NCI-H446 (cell line): ENCODE data around the gene NID1.
"Not testable (repeated sequence)": the region's sequence is repeated elsewhere in the genome, so short reads cannot be mapped to it uniquely, and the experiment has no call there.

ENCODE experiments used
- DNase-seq, 2 experiments: peaks; one replicate each; lab custom pipeline; 2025; lab: John Stamatoyannopoulos, UW

The NID1 gene

DNA sequence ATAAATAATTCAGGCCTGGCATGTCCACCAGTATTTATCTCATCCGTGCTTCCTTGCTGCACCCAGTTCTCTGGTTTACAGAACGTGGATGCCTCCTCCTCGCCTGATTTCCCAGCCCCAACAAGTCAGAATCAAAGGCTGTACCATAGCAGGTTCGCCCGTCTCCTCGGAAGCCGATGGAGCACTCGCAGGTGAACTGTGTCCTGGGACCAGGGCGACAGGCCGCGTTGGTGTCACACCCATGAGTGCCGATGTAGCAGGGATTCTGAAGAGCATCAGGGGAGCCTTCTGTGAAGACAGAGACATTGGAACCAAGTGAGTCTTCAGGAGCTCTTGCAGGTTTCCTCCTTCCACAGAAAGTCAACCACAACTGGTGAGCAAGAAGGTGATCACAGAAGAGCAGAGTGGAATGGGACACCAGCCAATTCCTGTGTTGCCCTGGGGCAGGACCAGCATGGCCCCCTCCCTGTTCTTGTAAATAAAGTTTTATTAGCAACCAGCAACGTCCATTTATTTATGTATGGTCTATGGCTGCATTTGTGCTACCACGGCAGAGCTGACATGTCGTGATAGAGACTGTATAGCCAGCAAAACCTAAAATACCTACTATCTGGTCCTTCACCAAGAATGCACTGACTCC, 40.8 kb downstream of the NID1 start:
- no peak for DNase-seq

DNA sequence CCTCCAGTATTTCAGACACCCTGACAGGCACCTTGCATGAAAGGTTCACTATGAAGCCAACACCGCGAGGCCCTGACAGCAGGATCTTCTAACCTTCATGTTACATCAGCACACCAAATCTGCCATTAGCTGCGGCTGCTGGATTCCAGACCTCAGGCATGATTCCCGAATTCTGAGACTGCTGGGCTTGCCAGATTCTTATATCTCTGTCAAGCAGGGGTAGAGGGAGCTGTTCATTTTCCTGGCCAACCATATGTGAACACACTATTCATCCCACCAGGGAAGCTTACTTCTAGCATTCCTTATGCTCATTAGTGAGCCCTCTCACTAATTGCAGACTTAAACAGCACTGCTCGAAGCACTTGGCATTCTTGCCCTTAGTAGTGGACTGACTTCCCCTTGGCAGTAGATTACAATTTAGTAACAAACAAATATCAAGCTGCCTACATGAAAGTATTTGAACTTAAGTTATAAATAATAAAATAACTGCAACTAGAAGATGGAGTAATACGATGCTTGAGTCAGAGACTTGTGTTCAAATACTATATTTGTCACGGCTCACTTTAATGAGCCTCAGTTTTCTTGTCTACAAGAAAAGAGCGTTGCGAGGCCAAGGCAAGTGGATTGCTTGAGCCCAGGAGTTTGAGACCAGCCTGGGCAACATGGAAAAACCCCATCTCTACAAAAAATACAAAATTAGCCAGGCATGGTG, 43.3 kb downstream of the NID1 start:
- peak; percentile 20 to 71 for DNase-seq

- no peak for DNase-seq
Observed at GRCh38 chr1:236020359-236021219, 44.3 kb downstream of the NID1 start.

GRCh38 chr1:236018885-236019453, 45.9 kb downstream of the NID1 start:
- DNase-seq = no peak

DNA sequence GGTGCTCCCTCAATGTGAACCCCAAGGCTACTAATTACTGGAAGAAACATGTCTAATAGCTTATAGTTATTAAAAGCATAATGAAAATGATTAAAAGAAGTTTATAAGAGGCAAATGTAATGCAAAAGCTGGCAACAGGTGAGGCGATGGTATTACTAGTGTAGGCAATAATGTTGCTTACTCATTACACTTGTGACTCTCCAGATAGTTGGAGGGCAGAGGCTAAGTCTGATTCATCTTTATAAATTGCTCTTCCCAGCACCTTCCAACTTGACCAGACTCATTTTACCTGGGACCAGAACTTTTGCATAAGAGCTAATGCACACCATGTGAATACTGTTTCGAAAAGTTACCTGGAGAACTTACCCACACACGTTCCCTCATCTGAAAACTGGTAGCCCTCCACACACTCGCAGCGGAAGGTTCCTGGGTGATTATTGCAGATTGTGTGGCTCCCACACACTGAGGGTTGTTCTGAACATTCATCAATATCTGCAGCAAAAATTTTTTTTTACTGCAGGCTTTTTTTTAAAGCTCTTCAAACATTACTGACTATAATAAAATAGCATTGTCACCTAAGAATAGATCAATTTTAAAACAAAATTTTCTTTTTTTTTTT, 48.0 kb downstream of the NID1 start:
- DNase-seq = no peak

- no peak for DNase-seq
Observed at GRCh38 chr1:236016083-236016482, 48.8 kb downstream of the NID1 start.

GRCh38 chr1:236015539-236015938, 49.4 kb downstream of the NID1 start:
- DNase-seq = no peak

- DNase-seq = no peak
Observed at GRCh38 chr1:236013330-236013729, 51.6 kb downstream of the NID1 start.

DNA sequence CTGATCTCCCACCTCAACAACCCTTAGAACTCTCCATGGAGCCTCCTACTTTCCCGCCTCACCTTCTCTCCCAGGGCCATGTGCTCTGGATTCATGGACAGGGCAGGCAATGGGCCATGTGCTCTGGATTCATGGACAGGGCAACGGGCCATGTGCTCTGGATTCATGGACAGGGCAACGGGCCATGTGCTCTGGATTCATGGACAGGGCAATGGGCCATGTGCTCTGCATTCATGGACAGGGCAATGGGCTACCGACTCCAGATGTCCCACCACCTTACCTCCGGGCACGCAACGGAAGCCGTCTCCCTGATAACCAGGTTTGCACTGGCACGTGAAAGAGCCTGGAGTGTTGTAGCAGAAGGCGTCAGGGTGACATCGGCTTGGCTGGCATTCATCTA, 53.2 kb downstream of the NID1 start:
- no peak for DNase-seq

GRCh38 chr1:236010443-236010842, 54.4 kb downstream of the NID1 start:
- no peak for DNase-seq

DNA sequence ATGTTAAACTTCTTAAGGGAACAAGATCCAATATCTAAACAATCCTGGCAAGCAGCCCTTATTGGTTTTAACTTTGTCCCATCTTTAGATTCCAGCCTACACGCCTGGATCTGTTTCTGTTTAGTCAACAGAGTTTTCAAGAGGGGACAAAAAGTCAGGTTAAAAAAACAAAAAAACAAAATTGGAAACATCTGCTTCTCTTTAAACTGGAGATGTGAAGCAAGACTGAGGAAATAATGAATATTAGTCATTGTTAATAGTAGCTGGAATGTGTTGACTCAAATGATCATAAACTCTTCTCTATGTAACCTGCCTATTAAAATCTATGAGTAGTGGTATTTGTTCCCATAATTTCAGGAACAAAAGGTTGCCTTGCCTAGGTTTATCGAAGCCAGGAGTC, 55.0 kb downstream of the NID1 start:
- DNase-seq = no peak

DNA sequence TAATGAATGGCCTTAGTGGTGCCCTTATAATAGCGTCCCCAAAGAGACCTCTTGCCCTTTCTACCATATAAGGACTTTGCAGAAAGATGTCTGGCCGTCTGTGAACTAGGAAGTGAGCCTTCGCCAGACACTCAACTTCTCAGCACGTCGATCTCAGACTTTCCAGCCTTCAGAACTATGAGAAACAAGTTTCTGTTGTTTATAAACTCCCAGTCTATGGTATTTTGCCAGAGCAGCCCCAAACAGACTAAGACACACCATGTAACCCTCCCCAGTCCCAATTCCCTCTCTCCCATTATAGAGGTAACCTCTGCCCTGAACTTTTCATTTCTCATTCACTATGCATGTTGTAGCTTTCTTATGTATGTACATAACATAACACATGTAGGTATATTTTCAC, 55.7 kb downstream of the NID1 start:
- no peak for DNase-seq

DNA sequence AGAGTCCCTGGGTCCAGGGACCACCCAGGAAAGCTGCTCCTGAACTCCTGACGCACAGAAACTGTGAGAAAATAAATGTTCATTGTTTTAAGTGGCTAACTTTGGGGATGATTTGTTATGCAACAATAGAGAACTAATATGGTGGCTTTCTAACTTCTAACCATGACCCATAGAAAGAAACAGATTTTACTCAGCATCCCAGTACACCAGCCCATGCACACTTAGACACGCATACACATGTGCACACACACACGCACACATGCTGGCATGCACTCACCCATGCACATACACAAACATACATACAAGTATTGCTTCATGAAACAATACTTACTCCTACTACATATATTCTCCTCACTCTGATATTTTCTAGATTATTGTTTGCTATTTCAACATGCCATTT, 57.1 kb downstream of the NID1 start:
- no peak for DNase-seq

- not testable (repeated sequence) for DNase-seq
Observed at GRCh38 chr1:236003058-236003457, 61.8 kb downstream of the NID1 start.

DNA sequence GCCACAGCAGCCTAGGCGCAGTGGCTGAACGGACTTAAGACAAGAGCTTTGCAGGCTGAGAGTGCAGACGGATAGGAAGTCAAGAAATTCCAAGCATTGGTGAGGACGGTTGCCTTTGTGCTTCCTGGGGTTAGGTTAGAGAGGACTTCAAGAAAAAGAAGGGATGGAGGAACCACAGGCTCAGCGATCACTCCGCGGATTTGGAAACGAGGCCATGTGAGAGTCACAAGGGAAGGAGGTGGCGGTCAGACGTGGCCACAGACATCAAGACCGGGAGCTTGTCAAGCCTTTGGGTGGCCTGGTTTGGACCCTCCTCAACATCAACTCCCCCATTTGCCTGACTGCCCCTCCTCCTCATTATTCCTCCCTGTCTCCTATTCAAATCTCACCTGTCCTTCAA, 62.3 kb downstream of the NID1 start:
- no peak for DNase-seq

- DNase-seq = no peak
Observed at GRCh38 chr1:236002025-236002390, 62.9 kb downstream of the NID1 start.

GRCh38 chr1:236000781-236001180, 64.1 kb downstream of the NID1 start:
- no peak for DNase-seq

GRCh38 chr1:235999259-235999925, 65.5 kb downstream of the NID1 start:
- no peak for DNase-seq

DNA sequence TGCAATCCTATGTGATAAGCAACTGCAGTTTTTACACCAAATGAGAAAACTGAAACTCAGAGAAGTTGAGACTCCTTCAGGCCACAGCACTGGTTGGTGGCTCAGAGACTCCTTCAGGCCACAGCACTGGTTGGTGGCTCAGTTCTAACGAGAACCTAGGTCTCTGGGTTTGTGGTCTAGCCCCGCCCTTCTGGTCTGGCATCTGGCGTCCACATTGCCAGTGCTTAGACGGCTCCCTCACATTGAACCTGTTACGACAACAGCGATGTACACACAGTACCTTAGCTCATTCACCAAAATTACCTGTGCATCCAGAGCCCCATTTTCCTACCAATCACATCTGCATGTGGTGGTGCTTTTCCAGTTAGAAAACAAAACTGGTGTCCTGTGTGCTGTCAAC, 66.1 kb downstream of the NID1 start:
- DNase-seq = no peak

- no peak for DNase-seq
Observed at GRCh38 chr1:235997931-235998330, 67.0 kb downstream of the NID1 start.

DNA sequence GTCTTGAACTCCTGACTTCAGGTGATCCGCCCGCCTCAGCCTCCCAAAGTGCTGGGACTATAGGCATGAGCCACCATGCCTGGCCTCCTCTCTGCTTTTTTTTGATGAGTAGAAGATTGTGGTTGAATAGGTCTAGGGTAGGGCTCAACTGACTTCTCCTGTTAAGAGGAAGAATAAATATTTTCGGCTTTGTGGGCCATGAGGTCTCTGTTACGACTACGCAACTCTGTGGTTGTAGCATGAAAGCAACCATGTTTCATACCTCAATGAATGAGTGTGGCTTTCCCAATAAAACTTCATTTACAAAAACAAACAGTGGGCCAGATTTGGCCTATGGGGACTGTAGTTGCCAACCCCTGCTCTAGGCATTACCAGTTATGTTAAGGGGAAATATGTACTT, 67.8 kb downstream of the NID1 start:
- no peak for DNase-seq
